ENCODE results near the gene ANGPT4.
"Not testable (repeated sequence)": the region's sequence is repeated elsewhere in the genome, so short reads cannot be mapped to it uniquely, and the experiment has no call there.

The ANGPT4 gene

DNA sequence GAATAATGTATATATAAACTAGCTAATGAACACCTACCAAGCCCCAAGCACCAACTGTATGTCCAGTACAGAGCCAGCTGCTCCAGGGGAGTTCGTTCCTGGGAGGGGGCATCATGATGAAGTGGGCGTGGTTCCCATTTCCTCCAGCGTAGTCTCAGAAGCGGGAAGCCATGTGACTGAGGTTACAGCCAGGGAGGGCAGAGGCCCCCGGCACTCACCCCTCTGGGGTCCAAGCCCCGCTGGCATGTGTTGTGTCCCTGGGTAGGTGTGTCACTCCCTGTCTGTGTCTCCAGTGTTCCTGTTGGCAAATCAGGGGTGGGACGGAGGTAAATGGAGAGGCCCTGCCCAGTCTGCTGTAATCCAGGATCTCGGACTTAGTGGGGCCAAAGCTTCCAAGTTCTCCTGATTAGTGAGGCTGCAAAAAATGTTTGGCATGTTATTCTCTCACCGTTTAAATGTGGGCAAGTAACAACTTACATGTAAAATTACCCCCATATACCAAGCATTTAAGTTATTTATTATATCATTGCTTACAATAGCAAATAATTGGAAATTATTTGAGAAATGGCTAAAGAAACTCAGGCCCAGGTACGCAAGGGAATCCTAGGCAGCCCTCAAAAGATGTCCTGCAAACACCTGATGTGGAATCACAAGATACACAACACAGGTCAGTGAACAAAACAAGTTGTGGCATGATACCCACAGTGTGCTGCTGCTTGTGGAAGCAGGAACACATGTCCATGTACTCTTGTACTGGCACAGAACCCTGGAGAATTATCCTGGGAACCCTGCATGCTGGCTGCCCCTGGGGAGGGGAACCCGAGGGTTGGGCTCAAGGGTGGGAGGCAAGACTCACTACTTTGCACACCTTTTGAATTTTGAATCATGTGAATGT is 60.4 kb downstream of the ANGPT4 start:
- TF ChIP-seq JUND (IDR thresholded peaks at IDR 0.05; ENCODE audit: low read depth) = no peak
- in situ Hi-C loops (cut with HindIII; ENCODE audit: low pct_unique_long_range_greater_than_20kb, low sequenced_read_pairs) = no loop called here

DNA sequence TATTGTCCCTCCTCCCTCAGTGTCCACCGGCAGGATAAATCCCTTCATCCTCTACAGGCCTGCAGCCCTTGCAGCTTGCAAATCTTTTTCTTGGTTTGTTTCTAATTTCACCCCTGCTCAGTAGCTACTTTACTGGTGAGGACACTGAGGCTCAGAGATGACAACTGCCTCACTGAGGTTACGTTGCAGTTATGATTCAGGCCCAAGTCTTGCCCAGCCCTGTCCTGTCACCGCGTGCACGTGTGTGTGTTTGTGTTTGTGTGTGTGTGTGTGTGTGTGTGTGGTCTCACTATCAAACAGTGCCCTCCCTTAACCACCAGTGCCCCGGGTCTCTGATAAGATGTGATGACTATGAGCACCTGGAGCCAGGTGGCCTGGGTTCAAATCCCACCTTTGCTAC is 61.5 kb downstream of the ANGPT4 start:
- no peak for DNase-seq (ENCODE audit: low read depth in 1 of 2, low spot score in 1 of 2)
- no peak for TF ChIP-seq JUND (IDR thresholded peaks at IDR 0.05; ENCODE audit: low read depth)
- in situ Hi-C loops (cut with HindIII; ENCODE audit: low pct_unique_long_range_greater_than_20kb, low sequenced_read_pairs) = no loop called here

More for the DNA sequence above, 60.4 kb downstream of the ANGPT4 start:
- no peak for DNase-seq (ENCODE audit: low read depth in 1 of 2, low spot score in 1 of 2)

DNA sequence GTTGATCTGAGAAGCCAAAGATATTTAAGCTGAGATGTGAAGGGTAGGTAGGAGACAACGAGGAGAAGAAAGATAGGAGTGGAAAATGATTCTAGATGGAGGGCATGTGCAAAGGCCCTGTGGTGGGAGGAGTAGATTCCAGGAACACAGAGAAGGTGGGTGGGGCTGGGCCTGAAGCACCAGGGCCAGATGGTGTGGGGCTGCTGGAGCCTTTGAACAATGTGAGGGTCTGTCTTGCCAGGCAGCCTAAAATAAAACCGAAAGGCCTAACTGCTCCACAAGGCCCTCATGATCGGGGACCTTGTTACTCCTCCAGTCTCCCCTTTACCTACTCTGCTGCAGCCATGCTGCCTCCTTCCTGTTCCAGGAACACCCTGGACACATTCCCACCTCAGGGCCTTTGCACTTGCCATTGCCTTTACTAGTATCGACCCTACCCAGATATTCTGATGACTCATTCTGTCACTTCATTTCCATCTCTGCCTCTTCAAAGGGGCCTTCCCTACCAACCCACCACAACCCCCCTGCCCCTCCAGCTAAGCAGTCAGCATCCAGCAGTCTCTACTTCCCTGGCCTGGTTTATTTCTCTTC is 62.6 kb downstream of the ANGPT4 start:
- no peak for DNase-seq (ENCODE audit: low read depth in 1 of 2, low spot score in 1 of 2)
- in situ Hi-C loops (cut with HindIII; ENCODE audit: low pct_unique_long_range_greater_than_20kb, low sequenced_read_pairs) = no loop called here
- TF ChIP-seq JUND (IDR thresholded peaks at IDR 0.05; ENCODE audit: low read depth) = no peak

DNA sequence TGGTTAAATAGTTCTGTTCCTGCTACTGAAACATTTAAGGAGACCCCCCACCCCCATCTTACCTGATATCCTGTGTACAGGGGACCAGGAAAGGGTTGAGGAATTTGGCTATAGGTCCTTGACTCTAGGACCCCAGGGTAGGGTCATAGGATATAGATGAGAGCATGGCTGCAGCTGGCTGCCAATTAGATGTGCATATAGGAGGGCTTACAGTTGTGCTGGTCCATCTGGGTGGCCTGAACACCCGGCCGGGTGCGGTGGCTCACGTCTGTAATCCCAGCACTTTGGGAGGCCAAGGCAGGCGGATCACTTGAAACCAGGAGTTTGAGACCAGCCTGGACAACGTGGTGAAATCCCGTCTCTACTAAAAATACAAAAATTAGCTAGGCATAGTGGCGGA is 67.4 kb downstream of the ANGPT4 start:
- DNase-seq (ENCODE audit: low read depth in 1 of 2, low spot score in 1 of 2); in situ Hi-C loops (cut with HindIII; ENCODE audit: low pct_unique_long_range_greater_than_20kb, low sequenced_read_pairs): not testable (repeated sequence)

DNA sequence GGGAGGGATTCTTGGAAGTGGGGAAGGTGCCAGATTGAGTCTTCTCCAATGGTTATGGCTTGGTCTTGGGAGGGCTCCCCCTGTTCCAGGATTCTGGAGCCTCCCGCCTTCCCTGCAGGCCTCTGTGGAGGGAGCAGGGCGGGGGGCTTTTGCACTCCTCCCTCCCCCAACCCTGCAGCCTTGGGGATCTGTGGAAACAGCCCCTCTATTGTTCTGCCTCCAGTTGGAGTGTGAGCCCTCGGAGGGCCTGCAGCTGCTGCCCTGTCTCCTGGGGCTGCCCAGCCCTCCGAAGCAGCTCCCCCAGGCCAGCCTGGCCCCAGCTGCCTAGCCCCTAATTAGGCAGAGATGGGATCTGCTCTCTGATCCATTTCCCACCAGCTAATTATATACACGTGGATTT is 67.9 kb downstream of the ANGPT4 start:
- DNase-seq (ENCODE audit: low read depth in 1 of 2, low spot score in 1 of 2) = no peak
- in situ Hi-C loops (cut with HindIII; ENCODE audit: low pct_unique_long_range_greater_than_20kb, low sequenced_read_pairs) = no loop called here
- TF ChIP-seq JUND (IDR thresholded peaks at IDR 0.05; ENCODE audit: low read depth) = no peak

DNA sequence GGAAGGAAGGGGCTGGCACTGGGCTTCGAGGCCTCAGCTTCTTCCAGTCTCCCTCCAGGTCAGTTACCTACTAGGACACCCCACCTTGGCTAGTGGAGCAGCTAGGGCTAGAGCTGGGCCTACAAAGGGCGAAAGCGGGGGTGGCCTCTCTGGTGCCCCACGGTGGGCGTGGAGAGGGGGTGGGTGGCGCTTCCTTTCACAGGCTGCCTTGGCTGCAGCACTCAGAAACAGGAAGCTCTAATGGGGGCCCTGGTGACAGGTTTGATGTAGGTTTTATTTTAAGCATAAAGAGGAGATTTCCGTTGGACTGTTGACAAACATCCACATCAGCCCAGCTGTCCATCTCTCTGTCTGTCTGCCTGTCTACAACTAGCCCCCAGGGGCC is 69.2 kb downstream of the ANGPT4 start:
- no peak for TF ChIP-seq JUND (IDR thresholded peaks at IDR 0.05; ENCODE audit: low read depth)
- no peak for DNase-seq (ENCODE audit: low read depth in 1 of 2, low spot score in 1 of 2)
- in situ Hi-C loops (cut with HindIII; ENCODE audit: low pct_unique_long_range_greater_than_20kb, low sequenced_read_pairs) = no loop called here

DNA sequence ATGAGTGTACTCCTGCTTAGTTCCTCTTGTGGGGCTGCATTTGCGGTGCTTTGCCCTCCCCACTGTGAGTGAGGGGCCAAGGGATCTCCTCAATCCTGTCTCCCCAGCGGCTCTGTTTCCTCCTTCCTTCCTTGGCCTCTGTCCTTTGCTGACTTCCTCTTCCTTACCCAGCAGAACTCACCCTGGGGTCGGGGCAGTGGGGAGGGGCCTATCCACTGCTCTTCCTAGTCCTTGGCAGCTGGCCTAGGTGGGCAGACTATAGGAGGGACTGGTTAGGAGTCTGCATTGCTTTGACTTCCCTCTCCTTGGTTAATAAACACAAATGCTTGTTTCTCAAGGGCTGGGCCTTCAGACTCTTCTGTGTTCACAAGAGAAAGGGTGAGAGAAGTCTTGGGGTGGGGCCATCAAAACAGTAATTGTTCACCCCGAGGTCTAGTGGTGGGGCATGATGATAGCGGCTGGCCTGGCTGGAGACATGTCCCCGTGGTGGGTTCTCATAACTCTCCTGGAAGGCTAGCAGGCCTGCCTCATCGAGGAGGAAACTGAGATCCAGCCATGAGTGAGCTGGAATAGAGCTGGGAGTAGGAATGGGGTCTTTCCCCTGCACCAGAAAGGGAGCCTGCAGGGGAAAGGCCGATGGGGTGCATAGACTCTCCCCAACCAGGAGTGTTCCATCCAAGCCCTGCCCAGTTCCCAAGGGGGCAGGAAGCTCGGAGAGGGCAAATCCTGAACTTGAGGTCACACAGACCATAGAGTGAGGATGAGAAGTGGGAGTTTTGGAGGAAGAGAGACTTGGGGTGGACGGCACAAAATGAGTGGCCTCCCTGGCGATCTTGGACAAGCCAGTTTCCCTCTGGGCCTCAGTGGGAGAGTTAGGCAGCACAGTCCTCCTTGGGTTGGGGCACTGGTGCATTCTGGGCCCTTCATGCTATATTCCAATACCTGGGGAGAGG is 69.9 kb downstream of the ANGPT4 start:
- in situ Hi-C loops (cut with HindIII; ENCODE audit: low pct_unique_long_range_greater_than_20kb, low sequenced_read_pairs) = no loop called here
- TF ChIP-seq JUND (IDR thresholded peaks at IDR 0.05; ENCODE audit: low read depth) = no peak
- DNase-seq (ENCODE audit: low read depth in 1 of 2, low spot score in 1 of 2) = no peak

DNA sequence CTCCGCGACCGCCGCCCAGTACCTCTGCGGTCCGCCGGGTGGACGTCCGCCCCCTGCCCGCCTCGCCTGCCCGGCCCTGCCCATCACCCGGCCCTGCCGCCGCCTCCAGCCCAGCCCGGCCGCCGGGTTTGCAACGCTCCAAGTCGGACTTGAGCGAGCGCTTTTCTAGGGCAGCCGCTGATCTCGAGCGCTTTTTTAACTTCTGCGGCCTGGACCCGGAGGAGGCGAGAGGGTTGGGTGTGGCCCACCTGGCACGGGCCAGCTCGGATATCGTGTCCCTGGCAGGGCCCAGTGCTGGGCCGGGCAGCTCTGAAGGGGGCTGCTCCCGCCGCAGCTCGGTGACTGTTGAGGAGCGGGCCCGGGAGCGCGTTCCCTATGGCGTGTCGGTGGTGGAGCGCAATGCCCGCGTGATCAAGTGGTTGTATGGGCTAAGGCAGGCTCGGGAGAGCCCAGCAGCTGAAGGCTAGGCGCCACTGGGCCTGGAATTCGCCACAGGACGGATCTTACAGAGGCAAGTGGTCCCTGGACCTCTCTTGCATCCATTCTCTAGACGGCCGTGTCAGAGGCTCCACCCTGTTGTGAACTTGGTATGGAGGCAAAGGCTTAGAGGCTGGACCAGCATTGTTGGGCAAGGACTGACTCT is 70.8 kb downstream of the ANGPT4 start:
- in situ Hi-C loops (cut with HindIII; ENCODE audit: low pct_unique_long_range_greater_than_20kb, low sequenced_read_pairs) = no loop called here
- TF ChIP-seq JUND (IDR thresholded peaks at IDR 0.05; ENCODE audit: low read depth) = no peak
- DNase-seq (ENCODE audit: low read depth in 1 of 2, low spot score in 1 of 2) = no peak

DNA sequence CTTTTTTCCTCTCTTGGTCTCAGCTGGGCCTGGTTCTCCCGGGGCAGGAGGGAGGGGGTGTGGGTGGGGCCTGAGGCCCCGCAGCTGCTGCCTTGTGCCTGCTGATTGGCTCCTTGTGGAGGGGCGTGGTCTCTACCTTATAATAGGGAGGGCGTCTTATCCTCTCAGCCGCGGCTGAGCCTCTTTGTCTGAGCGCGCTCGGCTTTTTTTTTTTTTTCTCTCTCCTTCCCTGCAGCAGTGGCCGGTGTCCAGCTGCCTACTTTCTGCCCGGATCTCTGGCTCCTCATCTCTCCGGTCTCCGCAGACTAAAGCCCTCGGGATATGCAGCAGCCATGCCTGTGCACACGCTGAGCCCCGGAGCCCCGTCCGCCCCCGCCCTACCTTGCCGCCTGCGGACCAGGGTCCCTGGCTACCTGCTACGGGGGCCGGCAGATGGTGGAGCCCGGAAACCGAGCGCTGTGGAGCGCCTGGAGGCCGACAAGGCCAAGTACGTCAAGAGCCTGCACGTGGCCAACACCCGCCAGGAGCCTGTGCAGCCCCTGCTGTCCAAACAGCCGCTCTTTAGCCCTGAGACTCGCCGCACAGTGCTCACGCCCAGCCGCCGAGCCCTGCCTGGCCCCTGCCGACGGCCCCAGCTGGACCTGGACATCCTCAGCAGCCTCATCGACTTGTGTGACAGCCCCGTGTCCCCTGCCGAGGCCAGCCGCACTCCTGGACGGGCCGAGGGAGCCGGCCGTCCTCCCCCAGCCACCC is 71.5 kb downstream of the ANGPT4 start:
- TF ChIP-seq JUND (IDR thresholded peaks at IDR 0.05; ENCODE audit: low read depth) = no peak
- in situ Hi-C loops (cut with HindIII; ENCODE audit: low pct_unique_long_range_greater_than_20kb, low sequenced_read_pairs) = no loop called here
- peak; percentile 95 to 98 for DNase-seq (ENCODE audit: low read depth in 1 of 2, low spot score in 1 of 2)

DNA sequence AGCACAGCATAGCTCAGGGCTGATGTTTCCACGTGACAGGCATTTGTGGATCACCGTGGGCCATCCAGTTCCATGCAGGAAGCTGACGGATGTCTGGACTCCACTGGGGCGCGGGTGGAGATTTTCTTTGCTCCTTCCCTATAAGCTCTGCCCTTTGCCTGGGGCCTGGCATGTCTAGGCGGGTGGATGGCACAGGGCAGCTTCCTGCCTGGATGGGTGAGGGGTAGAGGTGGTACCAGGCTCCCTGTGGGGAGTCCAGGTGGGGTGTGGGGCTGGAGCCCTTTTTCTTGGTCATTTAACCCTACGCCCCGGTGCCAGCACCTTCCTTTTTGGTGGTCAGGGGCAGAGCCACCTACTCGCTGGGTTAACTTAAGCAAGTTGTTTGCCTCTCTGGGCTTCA is 72.2 kb downstream of the ANGPT4 start:
- peak in 1 of 2 experiments; percentile 51 for DNase-seq (ENCODE audit: low read depth in 1 of 2, low spot score in 1 of 2)
- TF ChIP-seq JUND (IDR thresholded peaks at IDR 0.05; ENCODE audit: low read depth) = no peak
- in situ Hi-C loops (cut with HindIII; ENCODE audit: low pct_unique_long_range_greater_than_20kb, low sequenced_read_pairs) = no loop called here

DNA sequence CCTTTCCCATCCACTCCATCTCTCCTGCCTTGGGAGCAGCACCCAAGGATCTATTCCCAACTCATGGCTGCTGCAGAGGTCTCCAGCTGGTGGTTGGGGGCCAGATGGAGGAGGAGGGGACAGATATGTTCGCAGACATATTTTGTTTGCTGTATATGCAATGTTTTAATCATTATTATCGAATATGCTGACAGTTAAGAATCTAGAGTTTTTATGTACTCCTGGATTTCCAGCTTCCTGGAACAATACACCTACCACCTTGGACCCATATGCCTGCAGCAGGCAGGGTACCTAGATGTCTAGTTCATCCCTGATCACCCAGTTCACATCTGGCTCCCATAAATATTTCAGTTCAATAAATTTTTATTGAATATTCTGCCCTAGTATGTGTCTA is 73.6 kb downstream of the ANGPT4 start:
- TF ChIP-seq JUND (IDR thresholded peaks at IDR 0.05; ENCODE audit: low read depth) = no peak
- no peak for DNase-seq (ENCODE audit: low read depth in 1 of 2, low spot score in 1 of 2)
- in situ Hi-C loops (cut with HindIII; ENCODE audit: low pct_unique_long_range_greater_than_20kb, low sequenced_read_pairs) = no loop called here

All from T47D (cell line).